Mucosa of descending colon (tissue), 3 donors: ENCODE results near the gene PIP4K2B. TPM values are rescaled to one million over a fixed set of nuclear protein-coding genes. Genes with fewer than 3 reads are reported as not detected.

Experiments
- ATAC-seq: fragments of 200-7000 bp; cut with Tn5 transposase; one replicate; pipeline ENCODE4 v1.9.1; 2020; ENCODE audit warnings: mild to moderate bottlenecking, moderate library complexity
- DNase-seq, 3 donors: peaks; one replicate each; pipeline ENCODE4 v3.0.0-alpha.2; 2020
- H3K36me3 ChIP-seq: fragments of 200-600 bp; one replicate; pipeline ENCODE4 v1.8.0; 2021; ENCODE audit warnings: low read depth, mild to moderate bottlenecking
- H3K4me1 ChIP-seq: fragments of 200-600 bp; one replicate; pipeline ENCODE4 v1.8.0; 2021; ENCODE audit warnings: low read depth, mild to moderate bottlenecking
- H3K4me3 ChIP-seq: fragments of 200-600 bp; one replicate; pipeline ENCODE4 v1.8.0; 2021; ENCODE audit warnings: mild to moderate bottlenecking
- H3K9me3 ChIP-seq: fragments of 200-600 bp; one replicate; pipeline ENCODE4 v1.8.0; 2021; ENCODE audit warnings: mild to moderate bottlenecking
- CTCF ChIP-seq: fragments of 200-600 bp; IDR thresholded peaks from one replicate; pipeline ENCODE4 v1.8.0; 2022; ENCODE audit warnings: antibody characterized with exemption, mild to moderate bottlenecking
- intact Hi-C, 2 donors: fragments of 100-400 bp; cut with DNase I in 1 of 2; cut with micrococcal nuclease in 1 of 2; formaldehyde crosslinking; loops; one replicate each; pipeline versions ENCODE4 v1.11.0 to v1.11.1; 2022; cut with DNase I, micrococcal nuclease
- total RNA-seq, 3 donors: library from RNA; stranded (reverse); fragmentation: NEBNext Ultra II Directional in 2 of 3; extraction: Animal tissue kit (Norgen Biotek cat#: 25700) in 2 of 3; gene quantifications; one replicate each; pipeline versions ENCODE4 v1.2.1 to v1.2.4, GENCODE V29; 2021 to 2023
- donor health status: DM: no; HTN: no; CAD: no; lungs with moderate emphysema.
- donor health status: DM: no; HTN: no; CAD: no.
- donor health status: DM: no; HTN: yes; CAD: no.

PIP4K2B gene
- total RNA-seq, 3 donors from 2014 or later, result 16.7 to 44.8 (median 20.6) TPM

DNA sequence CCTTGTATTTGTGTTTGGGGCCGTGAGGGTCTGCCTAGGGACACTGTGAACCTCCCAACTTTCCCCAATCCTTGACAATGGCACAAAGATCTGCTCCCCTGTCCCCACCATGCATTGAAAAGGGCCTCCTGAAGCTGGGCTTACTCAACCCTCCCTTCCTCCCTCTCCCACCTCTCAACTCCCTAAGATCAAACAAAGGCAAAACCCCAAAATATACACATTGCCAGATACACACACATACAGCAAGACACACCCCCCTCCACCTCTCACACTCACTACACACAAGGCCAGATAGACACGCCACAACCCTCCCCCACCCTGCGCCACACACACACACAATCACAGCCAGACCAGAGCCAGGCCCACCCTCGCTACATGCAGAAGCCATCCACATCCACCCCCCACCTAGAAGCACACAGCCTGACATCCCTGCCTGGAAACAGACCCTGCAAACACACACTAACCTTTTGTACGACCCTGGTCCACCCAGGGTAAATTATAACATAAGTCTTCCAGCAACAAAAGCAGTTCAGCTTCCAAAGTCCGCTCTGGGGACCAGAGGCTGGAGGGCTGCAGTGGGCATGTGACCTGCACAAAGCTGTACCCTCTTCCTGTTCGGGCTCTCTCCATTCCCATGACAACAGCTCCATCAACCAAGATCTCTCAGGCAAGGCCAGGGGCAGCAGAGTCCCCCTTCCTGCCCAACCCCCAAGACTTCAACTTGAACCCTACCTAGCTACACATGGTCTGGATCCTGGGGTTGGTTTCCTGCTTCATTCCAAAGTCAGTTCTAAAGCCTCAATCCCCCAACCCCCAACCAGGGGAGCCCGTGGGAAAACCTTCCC lies 53.1 kb downstream of the PIP4K2B start:
- no peaks in the 10 kb centered on the region for H3K9me3 ChIP-seq
- H3K4me3 ChIP-seq, result no peak overlapping the region
- peaks cover 57% of the 10 kb centered on the region for H3K4me1 ChIP-seq
- intact Hi-C loops, result no loop called here
- no peaks in the 10 kb centered on the region for H3K36me3 ChIP-seq
- TF ChIP-seq CTCF, result no peak
- no peak for ATAC-seq
- DNase-seq, result no peak

DNA sequence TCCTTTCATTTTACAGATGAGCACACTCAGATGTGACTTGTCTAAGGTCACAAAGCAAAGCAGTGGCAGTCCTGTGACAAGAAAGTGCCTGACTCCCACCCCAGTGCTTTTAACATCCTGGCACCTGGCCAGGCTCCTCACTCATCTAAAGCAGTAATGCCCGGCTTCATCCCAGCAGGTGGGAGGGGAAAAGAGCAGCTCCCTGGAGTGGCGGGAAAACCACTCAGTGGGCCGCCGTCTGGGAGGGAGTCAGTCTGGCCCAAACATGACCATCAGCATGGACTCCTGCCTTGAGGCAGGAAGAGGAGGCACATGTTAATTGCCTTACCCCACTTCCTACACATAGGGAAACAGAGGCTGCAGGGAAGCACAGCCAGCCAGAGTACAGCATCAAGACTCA lies 53.8 kb downstream of the PIP4K2B start:
- peaks cover 51% of the 10 kb centered on the region for H3K4me1 ChIP-seq
- H3K9me3 ChIP-seq, result no peaks in the 10 kb centered on the region
- no peak overlapping the region for H3K4me3 ChIP-seq
- no peak for TF ChIP-seq CTCF
- intact Hi-C loops, result no loop called here
- ATAC-seq (no peak), DNase-seq (no peak)
- no peaks in the 10 kb centered on the region for H3K36me3 ChIP-seq

DNA sequence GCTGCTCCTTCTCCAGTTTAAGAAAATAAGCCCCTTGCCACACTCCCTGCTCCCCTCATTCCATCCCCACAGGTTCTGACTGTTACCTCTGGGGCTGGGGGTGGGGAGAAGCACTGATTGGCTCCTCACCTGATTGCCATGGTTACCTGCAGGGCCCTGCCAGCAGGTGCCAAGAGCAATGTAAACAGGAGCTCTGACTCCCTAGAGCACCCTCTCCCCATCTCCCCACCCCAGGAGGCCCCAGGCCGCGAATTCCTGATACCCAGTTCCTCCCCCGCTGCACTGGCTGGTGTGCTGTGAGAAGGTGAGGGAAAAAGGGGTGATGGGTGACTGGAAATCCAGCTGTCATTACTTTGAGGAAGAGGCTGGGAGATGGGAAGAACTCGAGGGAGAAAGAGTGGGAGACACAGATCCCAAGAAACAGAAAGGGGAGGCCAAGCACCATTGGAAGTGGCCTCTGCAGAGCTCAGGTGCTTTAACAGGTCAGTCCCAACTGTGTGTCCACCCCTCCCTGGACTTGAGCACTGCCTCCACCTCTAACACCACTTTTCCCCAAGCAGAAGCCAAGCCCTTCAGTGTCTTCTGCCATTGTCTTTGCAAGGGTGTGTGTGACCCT lies 55.7 kb downstream of the PIP4K2B start:
- Histone ChIP-seq H3K4me1 (peaks cover 49% of the 10 kb centered on the region), H3K4me3 (no peak overlapping the region), H3K36me3 (no peaks in the 10 kb centered on the region), H3K9me3 (no peaks in the 10 kb centered on the region)
- DNase-seq, result peak in 1 of 3 donors; percentile 27
- no peak for TF ChIP-seq CTCF
- intact Hi-C loops, result no loop called here
- no peak for ATAC-seq

DNA sequence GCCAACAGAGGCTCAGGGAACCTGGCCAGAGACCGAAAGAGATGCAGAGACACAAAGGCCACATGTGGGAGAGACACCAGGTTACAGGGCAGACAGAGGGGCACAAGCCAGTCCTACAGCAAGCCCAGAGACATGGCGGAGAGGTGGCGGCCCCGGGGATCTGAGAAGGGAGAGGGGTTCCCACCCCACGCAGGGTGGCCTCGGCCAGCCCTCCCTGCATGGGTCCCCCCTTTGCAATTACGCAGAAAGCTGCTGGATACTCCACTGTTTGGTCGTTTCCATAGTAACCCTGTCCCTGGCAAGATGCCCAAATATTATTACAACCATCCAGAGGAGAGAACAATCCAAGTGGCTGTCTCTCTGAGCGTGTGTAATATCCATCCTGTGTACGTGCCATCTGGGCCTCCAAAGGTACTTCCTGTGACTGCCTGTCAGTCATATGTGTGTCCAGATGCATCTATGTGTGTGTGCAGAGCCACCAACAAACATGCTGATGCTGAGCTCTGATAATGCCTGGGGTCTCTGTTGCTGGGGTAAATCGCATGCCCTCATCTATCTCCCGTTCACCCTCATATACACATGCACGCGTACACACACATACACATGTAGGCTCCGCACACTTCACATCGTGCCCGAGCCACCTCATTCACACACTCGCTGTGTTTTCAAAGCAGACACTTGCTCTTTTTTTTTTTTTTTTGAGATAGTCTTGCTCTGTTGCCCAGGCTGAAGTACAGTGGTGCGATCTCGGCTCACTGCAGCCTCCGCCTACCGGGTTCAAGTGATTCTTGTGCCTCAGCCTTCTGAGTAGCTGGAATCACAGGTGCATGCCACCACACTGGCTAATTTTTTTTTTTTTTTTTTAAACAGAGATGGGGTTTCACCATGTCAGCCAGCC lies 56.7 kb downstream of the PIP4K2B start:
- Histone ChIP-seq H3K9me3 (no peaks in the 10 kb centered on the region), H3K4me1 (peaks cover 43% of the 10 kb centered on the region), H3K36me3 (no peaks in the 10 kb centered on the region), H3K4me3 (no peak overlapping the region)
- DNase-seq, result peak in 1 of 3 donors; percentile 83
- intact Hi-C loops, result no loop called here
- peak; percentile 79 for ATAC-seq
- no peak for TF ChIP-seq CTCF

DNA sequence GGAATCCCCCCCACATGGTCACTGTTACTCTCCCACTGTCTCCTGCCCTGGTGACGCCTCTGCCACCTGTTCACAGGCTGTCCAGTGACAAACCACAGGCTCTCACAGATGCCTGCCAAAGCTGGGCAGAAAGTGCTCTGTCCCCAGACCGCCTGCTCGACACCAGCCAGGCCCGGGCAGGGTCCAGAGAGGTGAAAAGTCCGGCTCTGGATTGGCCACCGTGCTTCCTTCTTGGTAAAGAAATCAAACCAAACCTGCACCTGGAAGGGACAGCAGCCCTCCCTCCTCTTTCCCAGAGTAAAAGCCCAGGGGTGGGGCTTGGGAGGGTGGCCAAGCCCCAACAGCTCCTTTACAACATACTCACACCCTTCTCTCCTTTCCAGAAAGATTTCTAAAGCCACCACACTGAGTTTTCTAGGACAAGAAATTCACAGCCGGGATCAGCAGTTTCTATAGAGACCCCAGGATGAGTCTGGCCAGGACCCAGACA lies 57.4 kb downstream of the PIP4K2B start:
- no peaks in the 10 kb centered on the region for H3K9me3 ChIP-seq
- peak; percentile 78 to 83 (median 82) for DNase-seq
- H3K4me3 ChIP-seq, result no peak overlapping the region
- TF ChIP-seq CTCF, result no peak
- no peaks in the 10 kb centered on the region for H3K36me3 ChIP-seq
- peak; percentile 85 for ATAC-seq
- intact Hi-C loops, result no loop called here
- peaks cover 36% of the 10 kb centered on the region for H3K4me1 ChIP-seq
